Adrenal gland (tissue), 12 donors: ENCODE measurements around the gene PACSIN1. TPM values are rescaled to one million over a fixed set of nuclear protein-coding genes. Genes with fewer than 3 reads are reported as not detected.

Source experiments
- DNase-seq, 7 donors: peaks; one replicate each; pipeline ENCODE4 v3.0.0-alpha.2; 2019 to 2020
- H3K27ac ChIP-seq, 5 donors: fragments of 200-600 bp; sonication (generic) in 4 of 5; 1 replicate in 3 of 5; 2 replicates in 2 of 5; pipeline versions ENCODE4 v1.5.1 to v1.8.0; 2016 to 2020; ENCODE audit warnings: mild to moderate bottlenecking in 1 of 5
- H3K27me3 ChIP-seq: fragments of 200-600 bp; 2 replicates; pipeline ENCODE4 v1.8.0; 2021
- H3K36me3 ChIP-seq, 2 donors: fragments of 200-600 bp; replicated peaks in 1 of 2; 1 replicate in 1 of 2; 2 replicates in 1 of 2; pipeline versions ENCODE4 v1.5.1 to v1.8.0; 2018 to 2022
- H3K4me1 ChIP-seq, 2 donors: fragments of 200-600 bp; replicated peaks in 1 of 2; 1 replicate in 1 of 2; 2 replicates in 1 of 2; pipeline versions ENCODE4 v1.5.1 to v1.8.0; 2018 to 2021
- H3K4me3 ChIP-seq, 4 donors: fragments of 200-600 bp; sonication (generic) in 3 of 4; one replicate each; pipeline ENCODE4 v1.5.1; 2016 to 2018
- H3K9me3 ChIP-seq, 3 donors: fragments of 200-600 bp; sonication (generic) in 1 of 3; replicated peaks in 1 of 3; 1 replicate in 2 of 3; 2 replicates in 1 of 3; pipeline versions ENCODE4 v1.5.1 to v1.8.0; 2016 to 2021
- POLR2A ChIP-seq, 2 donors: fragments of 450-650 bp; IDR thresholded peaks; one replicate each; pipeline ENCODE4 v1.6.1; 2017; ENCODE audit warnings: antibody characterized with exemption in 2 of 2, mild to moderate bottlenecking in 2 of 2, moderate library complexity in 1 of 2
- WGBS, 4 donors: extraction: QIAGEN DNeasy Blood & Tissue Kit in 2 of 4; methylation state at CpG; one replicate each; pipeline versions ENCODE4 v1.1.5 to v1.1.7; 2013 to 2017; 5-methylcytosine and 5-hydroxymethylcytosine counted together
- intact Hi-C, 2 donors: fragments of 100-400 bp; cut with DNase I; formaldehyde crosslinking; loops; one replicate each; pipeline versions ENCODE4 v1.14.1 to v1.15.0; 2022 to 2023
- polyA plus RNA-seq, 3 donors: library from polyadenylated mRNA; stranded (reverse); fragments of 200-250 nt in 2 of 3; fragments of 350-450 nt in 1 of 3; fragmentation: Illumina TruSeq in 1 of 3; extraction: RNeasy Lipid Tissue Mini Kit (QIAGEN cat#74804) in 1 of 3; gene quantifications; one replicate each; pipeline ENCODE4 v1.2.3, GENCODE V29; 2013 to 2014
- total RNA-seq, 9 donors: library from RNA; depleted of rRNA in 4 of 9; stranded (reverse); fragments of >200 nt in 4 of 9; fragments of 120-200 nt in 1 of 9; fragmentation: NEBNext Ultra II Directional in 1 of 9; extraction: Animal tissue kit (Norgen Biotek cat#: 25700) in 1 of 9; gene quantifications; one replicate each; pipeline versions ENCODE4 v1.1.0 to v1.2.4, GENCODE V29; 2013 to 2023
- TF ChIP-seq, protein P1 (sequence below), 6 experiments: fragments of 450-650 bp in 4 of 6; fragments of 200-600 bp in 2 of 6; sonication (generic) in 1 of 6; IDR thresholded peaks; 1 replicate in 5 of 6; 2 replicates in 1 of 6; pipeline versions ENCODE4 v1.5.1 to v1.8.0; 2016 to 2021; ENCODE audit warnings: antibody characterized with exemption in 6 of 6, mild to moderate bottlenecking in 2 of 6, moderate library complexity in 1 of 6
- donor health status: healthy with polysubstance abuse.
- donor health status: Bipolar disorder and iron deficiency.
- donor health status: DM: yes; HTN: yes; CAD: no.
- donor health status: DM: no; HTN: no; CAD: no.
- donor health status: DM: no; HTN: no; CAD: no.
- donor health status: DM: yes; HTN: yes; CAD: no.

Gene PACSIN1
- total and polyA plus RNA-seq, 12 donors = 0.19 to 2.9 (median 0.73) TPM; not detected in 2

GRCh38 chr6:34556493-34556892 is 90.6 kb downstream of the PACSIN1 start:
- no peak overlapping the region for H3K27ac ChIP-seq
- WGBS, 4 donors = 76 to 86% (median 81%) methylated on average over 6 to 9 of the region's 9 CpGs
- TF ChIP-seq POLR2A (IDR thresholded peaks at IDR 0.05) = no peak
- TF ChIP-seq, protein P1, sequence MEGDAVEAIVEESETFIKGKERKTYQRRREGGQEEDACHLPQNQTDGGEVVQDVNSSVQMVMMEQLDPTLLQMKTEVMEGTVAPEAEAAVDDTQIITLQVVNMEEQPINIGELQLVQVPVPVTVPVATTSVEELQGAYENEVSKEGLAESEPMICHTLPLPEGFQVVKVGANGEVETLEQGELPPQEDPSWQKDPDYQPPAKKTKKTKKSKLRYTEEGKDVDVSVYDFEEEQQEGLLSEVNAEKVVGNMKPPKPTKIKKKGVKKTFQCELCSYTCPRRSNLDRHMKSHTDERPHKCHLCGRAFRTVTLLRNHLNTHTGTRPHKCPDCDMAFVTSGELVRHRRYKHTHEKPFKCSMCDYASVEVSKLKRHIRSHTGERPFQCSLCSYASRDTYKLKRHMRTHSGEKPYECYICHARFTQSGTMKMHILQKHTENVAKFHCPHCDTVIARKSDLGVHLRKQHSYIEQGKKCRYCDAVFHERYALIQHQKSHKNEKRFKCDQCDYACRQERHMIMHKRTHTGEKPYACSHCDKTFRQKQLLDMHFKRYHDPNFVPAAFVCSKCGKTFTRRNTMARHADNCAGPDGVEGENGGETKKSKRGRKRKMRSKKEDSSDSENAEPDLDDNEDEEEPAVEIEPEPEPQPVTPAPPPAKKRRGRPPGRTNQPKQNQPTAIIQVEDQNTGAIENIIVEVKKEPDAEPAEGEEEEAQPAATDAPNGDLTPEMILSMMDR (IDR thresholded peaks at IDR 0.05) = no peak
- H3K27me3 ChIP-seq = no peaks in the 10 kb centered on the region
- H3K36me3 ChIP-seq = no peaks in the 10 kb centered on the region
- no peaks in the 10 kb centered on the region for H3K9me3 ChIP-seq
- intact Hi-C loops = no loop called here
- no peak for DNase-seq
- no peak overlapping the region for H3K4me3 ChIP-seq
- H3K4me1 ChIP-seq = no peaks in the 10 kb centered on the region

DNA sequence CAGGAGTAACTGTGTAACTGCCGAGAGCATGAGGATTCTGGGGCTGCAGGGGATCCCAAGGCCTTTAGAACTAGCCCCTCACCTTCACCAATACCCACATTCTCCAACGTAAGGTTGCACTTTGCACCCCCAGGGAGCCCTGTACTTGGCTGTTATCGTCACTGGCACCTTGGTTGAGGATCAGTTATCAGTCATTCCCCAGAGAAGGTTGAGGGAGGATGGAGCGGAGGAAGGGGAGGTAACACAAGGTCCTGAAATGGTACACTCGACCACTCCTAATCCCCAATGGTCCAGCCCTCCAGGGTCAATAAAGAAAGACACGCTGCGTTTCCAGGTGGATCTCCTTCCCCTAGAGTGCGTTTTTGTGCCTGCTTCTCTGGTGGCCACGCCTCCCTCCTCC is 91.4 kb downstream of the PACSIN1 start:
- Histone ChIP-seq H3K27me3 (no peaks in the 10 kb centered on the region), H3K36me3 (no peaks in the 10 kb centered on the region), H3K4me1 (no peaks in the 10 kb centered on the region), H3K27ac (no peak overlapping the region), H3K9me3 (no peaks in the 10 kb centered on the region), H3K4me3 (no peak overlapping the region)
- 83 to 95% (median 87%) methylated on average over 9 of the region's 9 CpGs for WGBS, 4 donors
- TF ChIP-seq, protein P1 (IDR thresholded peaks at IDR 0.05) = no peak
- no peak for TF ChIP-seq POLR2A (IDR thresholded peaks at IDR 0.05)
- intact Hi-C loops = no loop called here
- DNase-seq = no peak

GRCh38 chr6:34558172-34558714 is 92.4 kb downstream of the PACSIN1 start:
- no peaks in the 10 kb centered on the region for H3K36me3 ChIP-seq
- no peaks in the 10 kb centered on the region for H3K4me1 ChIP-seq
- H3K27ac ChIP-seq = no peak overlapping the region
- H3K9me3 ChIP-seq = no peaks in the 10 kb centered on the region
- 87 to 95% (median 92%) methylated on average over 4 of the region's 4 CpGs for WGBS, 4 donors
- TF ChIP-seq, protein P1 (IDR thresholded peaks at IDR 0.05) = no peak
- TF ChIP-seq POLR2A (IDR thresholded peaks at IDR 0.05) = no peak
- intact Hi-C loops = no loop called here
- no peak for DNase-seq
- no peaks in the 10 kb centered on the region for H3K27me3 ChIP-seq
- no peak overlapping the region for H3K4me3 ChIP-seq

GRCh38 chr6:34559651-34560365 is 93.9 kb downstream of the PACSIN1 start:
- H3K4me3 ChIP-seq = no peak overlapping the region
- intact Hi-C loops = no loop called here
- DNase-seq = no peak
- no peaks in the 10 kb centered on the region for H3K36me3 ChIP-seq
- WGBS, 4 donors = 70 to 83% (median 80%) methylated on average over 10 of the region's 10 CpGs
- TF ChIP-seq, protein P1 (IDR thresholded peaks at IDR 0.05) = no peak
- no peak for TF ChIP-seq POLR2A (IDR thresholded peaks at IDR 0.05)
- H3K4me1 ChIP-seq = no peaks in the 10 kb centered on the region
- H3K9me3 ChIP-seq = no peaks in the 10 kb centered on the region
- no peaks in the 10 kb centered on the region for H3K27me3 ChIP-seq
- H3K27ac ChIP-seq = no peak overlapping the region
